IPS-18a (cell line): ENCODE measurements around the gene PPP1R16B.

ENCODE experiments used
- H3K27ac ChIP-seq: one replicate; pipeline ENCODE4 v1.5.1; 2013; ENCODE audit warnings: low read length
- H3K27me3 ChIP-seq: one replicate; pipeline ENCODE4 v1.6.1; 2013; ENCODE audit warnings: mild to moderate bottlenecking, low read length; ENCODE audit not compliant: control insufficient read depth, insufficient read depth
- H3K36me3 ChIP-seq: one replicate; pipeline ENCODE4 v1.6.1; 2013; ENCODE audit warnings: low read depth, low read length; ENCODE audit not compliant: control insufficient read depth
- H3K4me1 ChIP-seq: one replicate; pipeline ENCODE4 v1.6.1; 2013; ENCODE audit warnings: low read depth, low read length; ENCODE audit not compliant: control insufficient read depth
- H3K4me3 ChIP-seq: one replicate; pipeline ENCODE4 v1.5.1; 2013; ENCODE audit warnings: low read length
- H3K9ac ChIP-seq: one replicate; pipeline ENCODE4 v1.6.1; 2013; ENCODE audit warnings: mild to moderate bottlenecking, low read length, moderate library complexity
- H3K9me3 ChIP-seq: one replicate; pipeline ENCODE4 v1.6.1; 2013; ENCODE audit warnings: low read depth, low read length; ENCODE audit not compliant: control insufficient read depth

Gene PPP1R16B

GRCh38 chr20:38919683-38920082, 114.2 kb downstream of the PPP1R16B start:
- Histone ChIP-seq H3K36me3 (no peaks in the 10 kb centered on the region), H3K9ac (no peak overlapping the region), H3K27ac (no peak overlapping the region), H3K9me3 (no peaks in the 10 kb centered on the region), H3K4me3 (no peak overlapping the region), H3K27me3 (no peaks in the 10 kb centered on the region), H3K4me1 (no peaks in the 10 kb centered on the region)

DNA sequence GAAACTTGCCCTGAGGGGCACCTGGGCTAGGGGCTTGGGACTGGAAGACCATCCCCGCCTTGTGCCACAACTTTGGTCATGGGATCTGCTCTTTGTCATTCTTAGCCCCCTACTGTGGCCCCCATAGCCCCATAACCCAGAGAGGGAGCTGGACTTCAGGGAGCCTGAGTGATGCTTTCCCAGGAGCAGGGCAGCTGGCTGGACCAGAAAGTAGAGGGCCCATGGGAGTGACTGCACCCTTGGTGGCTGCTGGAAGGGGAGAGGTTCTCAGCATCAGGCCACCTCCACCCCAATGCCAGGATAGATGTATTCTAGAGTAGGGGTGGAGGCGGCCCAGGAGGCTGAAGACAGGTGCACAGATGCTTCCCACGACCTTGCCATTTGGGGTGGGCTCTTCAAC, 114.9 kb downstream of the PPP1R16B start:
- H3K36me3 ChIP-seq, result no peaks in the 10 kb centered on the region
- H3K9me3 ChIP-seq, result no peaks in the 10 kb centered on the region
- no peak overlapping the region for H3K4me3 ChIP-seq
- H3K9ac ChIP-seq, result no peak overlapping the region
- H3K27ac ChIP-seq, result no peak overlapping the region
- H3K27me3 ChIP-seq, result no peaks in the 10 kb centered on the region
- no peaks in the 10 kb centered on the region for H3K4me1 ChIP-seq

GRCh38 chr20:38920851-38921250, 115.4 kb downstream of the PPP1R16B start:
- H3K4me1 ChIP-seq, result no peaks in the 10 kb centered on the region
- H3K9me3 ChIP-seq, result no peaks in the 10 kb centered on the region
- no peak overlapping the region for H3K4me3 ChIP-seq
- no peak overlapping the region for H3K27ac ChIP-seq
- H3K36me3 ChIP-seq, result no peaks in the 10 kb centered on the region
- no peak overlapping the region for H3K9ac ChIP-seq
- no peaks in the 10 kb centered on the region for H3K27me3 ChIP-seq

DNA sequence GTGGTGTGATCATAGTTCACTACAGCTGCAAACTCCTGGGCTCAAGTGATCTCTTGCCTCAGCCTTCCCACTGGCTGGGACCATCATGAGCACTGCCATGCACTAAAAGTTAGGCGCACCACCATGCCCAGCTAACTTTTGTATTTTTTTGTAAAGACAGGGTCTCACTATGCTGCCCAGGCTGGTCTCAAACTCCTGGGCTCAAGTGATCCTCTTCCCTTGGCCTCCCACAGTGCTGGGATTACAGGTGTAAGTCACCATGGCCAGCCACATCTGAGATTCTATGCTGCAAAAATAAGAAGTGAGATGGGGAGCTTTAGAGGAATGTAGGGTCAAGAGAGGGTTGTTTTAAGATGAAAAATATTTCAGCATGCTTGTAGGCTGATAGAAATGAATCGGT, 119.2 kb downstream of the PPP1R16B start:
- Histone ChIP-seq H3K27me3 (no peaks in the 10 kb centered on the region), H3K4me3 (no peak overlapping the region), H3K4me1 (peaks cover 7% of the 10 kb centered on the region), H3K9ac (no peak overlapping the region), H3K9me3 (no peaks in the 10 kb centered on the region), H3K36me3 (peaks cover 2% of the 10 kb centered on the region), H3K27ac (no peak overlapping the region)

DNA sequence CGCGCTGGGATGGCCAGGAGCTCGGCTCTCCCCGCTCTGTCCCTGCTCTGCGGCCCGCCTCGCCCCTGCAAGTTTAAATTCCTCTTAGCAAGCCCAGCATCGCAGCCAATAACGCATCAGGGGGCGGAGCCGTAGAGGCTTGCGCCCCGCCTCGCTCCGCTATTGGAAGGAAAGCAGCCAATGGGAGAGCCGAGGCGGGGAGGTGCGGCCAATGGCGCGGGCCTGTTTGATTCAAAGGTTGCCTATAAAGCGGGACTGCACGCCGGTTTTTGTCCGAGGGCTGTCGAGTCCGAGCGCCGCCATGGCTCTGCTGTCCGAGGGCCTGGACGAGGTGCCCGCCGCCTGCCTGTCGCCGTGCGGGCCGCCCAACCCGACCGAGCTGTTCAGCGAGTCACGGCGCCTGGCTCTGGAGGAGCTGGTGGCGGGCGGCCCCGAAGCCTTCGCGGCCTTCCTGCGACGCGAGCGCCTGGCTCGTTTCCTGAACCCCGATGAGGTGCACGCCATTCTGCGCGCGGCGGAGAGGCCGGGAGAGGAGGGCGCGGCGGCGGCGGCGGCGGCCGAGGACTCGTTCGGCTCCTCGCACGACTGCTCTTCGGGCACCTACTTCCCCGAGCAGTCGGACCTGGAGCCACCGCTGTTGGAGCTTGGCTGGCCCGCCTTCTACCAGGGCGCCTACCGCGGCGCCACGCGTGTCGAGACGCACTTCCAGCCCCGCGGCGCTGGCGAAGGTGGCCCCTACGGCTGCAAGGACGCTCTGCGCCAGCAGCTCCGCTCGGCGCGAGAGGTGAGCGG, 120.8 kb downstream of the PPP1R16B start, which contains the start of gene FAM83D:
FAM83D (plus strand) TSS at position 276 of the 792 bp plus-strand sequence; CDS start at position 302, 26 bp downstream.
- Histone ChIP-seq H3K4me3 (peak within 1 kb of the TSS; percentile 67), H3K27me3 (no peaks in the 10 kb centered on the region), H3K27ac (no peak within 1 kb of the TSS)

DNA sequence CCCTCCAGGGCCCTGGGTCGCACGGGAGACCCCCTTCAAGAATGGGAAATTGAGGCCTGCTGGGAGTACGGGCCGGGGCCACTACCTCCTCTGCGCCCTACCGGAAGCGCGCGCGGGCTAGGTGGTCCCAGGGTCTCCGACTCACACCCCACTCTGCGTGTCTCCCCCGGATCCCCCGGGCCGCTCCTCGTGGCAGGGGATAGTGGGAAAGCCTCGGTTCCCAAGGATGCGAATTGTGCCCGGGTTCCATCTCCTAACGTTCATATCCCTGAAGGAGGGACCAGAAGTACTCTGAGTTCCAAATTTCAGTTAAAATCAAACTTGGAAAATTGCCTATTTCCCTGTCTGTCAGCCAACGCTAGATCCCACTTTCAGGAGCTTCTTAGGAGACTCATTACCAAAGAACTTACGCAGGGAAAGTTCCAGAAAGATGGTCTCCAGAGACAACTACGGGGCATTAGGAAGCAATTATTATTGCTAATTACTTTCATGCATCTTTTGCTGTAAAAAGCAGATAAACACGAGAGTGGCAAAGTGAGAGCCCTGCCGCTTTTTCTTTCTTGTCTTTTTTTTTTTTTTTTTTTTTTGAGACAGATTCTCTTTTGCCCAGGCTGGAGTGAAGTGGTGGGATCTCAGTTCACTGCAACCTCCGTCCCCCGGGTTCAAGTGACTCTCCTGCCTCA, 121.6 kb downstream of the PPP1R16B start:
- H3K9ac ChIP-seq, result peak overlapping the region; percentile 78
- peak overlapping the region; percentile 67 for H3K4me3 ChIP-seq
- no peaks in the 10 kb centered on the region for H3K27me3 ChIP-seq
- no peak overlapping the region for H3K27ac ChIP-seq
- no peaks in the 10 kb centered on the region for H3K9me3 ChIP-seq
- peaks cover 5% of the 10 kb centered on the region for H3K36me3 ChIP-seq
- H3K4me1 ChIP-seq, result peaks cover 7% of the 10 kb centered on the region

More for the DNA sequence above, 120.8 kb downstream of the PPP1R16B start, which contains the start of gene FAM83D:
- peak within 1 kb of the TSS; percentile 78 for H3K9ac ChIP-seq
- H3K9me3 ChIP-seq, result no peaks in the 10 kb centered on the region
- peaks cover 7% of the 10 kb centered on the region for H3K4me1 ChIP-seq
- H3K36me3 ChIP-seq, result peaks cover 5% of the 10 kb centered on the region

- H3K9ac ChIP-seq, result no peak overlapping the region
- no peak overlapping the region for H3K27ac ChIP-seq
- H3K36me3 ChIP-seq, result peaks cover 5% of the 10 kb centered on the region
- no peaks in the 10 kb centered on the region for H3K27me3 ChIP-seq
- H3K4me1 ChIP-seq, result peaks cover 7% of the 10 kb centered on the region
- no peaks in the 10 kb centered on the region for H3K9me3 ChIP-seq
- H3K4me3 ChIP-seq, result peak overlapping the region; percentile 67
Measured at GRCh38 chr20:38927902-38928578, 122.5 kb downstream of the PPP1R16B start.

- Histone ChIP-seq H3K4me3 (peak overlapping the region; percentile 4), H3K27me3 (no peaks in the 10 kb centered on the region), H3K9ac (no peak overlapping the region), H3K4me1 (peaks cover 7% of the 10 kb centered on the region), H3K36me3 (peaks cover 8% of the 10 kb centered on the region), H3K27ac (no peak overlapping the region), H3K9me3 (no peaks in the 10 kb centered on the region)
Measured at GRCh38 chr20:38930242-38930569, 124.7 kb downstream of the PPP1R16B start.

DNA sequence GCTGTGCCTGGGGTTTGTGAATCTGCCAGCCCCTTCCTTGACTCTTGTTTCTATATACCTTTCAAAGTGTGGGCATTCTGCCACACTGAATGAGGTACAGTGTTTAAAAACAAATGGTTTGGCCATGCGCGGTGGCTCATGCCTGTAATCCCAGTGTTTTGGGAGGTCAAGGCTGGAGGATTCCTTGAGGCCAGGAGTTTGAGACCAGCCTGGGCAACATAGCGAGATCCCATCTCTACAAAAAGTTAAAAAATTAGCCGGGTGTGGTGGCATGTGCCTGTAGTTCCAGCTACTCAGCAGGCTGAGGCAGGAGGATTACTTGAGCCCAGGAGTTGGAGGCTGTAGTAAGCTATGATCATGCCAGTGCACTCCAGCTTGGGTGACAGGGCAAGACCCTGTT, 126.5 kb downstream of the PPP1R16B start:
- H3K9ac ChIP-seq, result no peak overlapping the region
- H3K27ac ChIP-seq, result no peak overlapping the region
- peaks cover 8% of the 10 kb centered on the region for H3K36me3 ChIP-seq
- no peaks in the 10 kb centered on the region for H3K27me3 ChIP-seq
- H3K4me1 ChIP-seq, result peaks cover 7% of the 10 kb centered on the region
- H3K4me3 ChIP-seq, result no peak overlapping the region
- no peaks in the 10 kb centered on the region for H3K9me3 ChIP-seq

DNA sequence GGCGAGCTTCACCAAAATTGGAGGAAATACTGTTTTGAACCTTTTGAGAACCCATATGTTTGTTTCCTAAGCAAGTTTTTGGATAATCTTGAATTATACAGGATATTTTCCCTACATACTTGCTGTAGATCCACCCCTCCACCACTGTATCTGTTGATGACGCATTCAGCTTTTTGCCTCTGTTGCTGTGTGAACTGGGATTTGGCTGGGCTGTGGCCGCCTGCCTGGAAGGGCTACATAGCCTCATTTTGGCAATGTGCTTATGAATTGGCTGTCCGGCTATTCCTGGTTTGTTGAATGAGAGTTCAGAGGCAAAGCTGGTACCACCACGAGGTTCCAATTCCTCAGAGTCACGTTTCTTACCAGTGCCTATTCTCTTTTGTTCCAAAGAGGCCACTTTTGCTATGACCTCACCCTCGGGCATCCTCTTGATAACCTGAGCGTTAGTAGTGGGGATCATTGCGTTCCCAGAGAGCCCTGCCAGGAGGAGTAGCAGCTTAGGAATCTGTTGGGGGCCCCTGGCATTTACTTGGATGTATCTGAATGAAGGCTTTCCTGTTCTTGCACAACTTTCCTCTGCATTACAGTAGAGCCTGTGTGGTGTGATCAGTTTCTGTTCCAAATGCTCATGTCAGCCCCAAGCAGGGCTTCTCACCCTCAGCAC, 127.1 kb downstream of the PPP1R16B start:
- Histone ChIP-seq H3K27ac (no peak overlapping the region), H3K9me3 (no peaks in the 10 kb centered on the region), H3K9ac (no peak overlapping the region), H3K4me3 (no peak overlapping the region), H3K4me1 (peaks cover 7% of the 10 kb centered on the region), H3K27me3 (no peaks in the 10 kb centered on the region), H3K36me3 (peaks cover 8% of the 10 kb centered on the region)

DNA sequence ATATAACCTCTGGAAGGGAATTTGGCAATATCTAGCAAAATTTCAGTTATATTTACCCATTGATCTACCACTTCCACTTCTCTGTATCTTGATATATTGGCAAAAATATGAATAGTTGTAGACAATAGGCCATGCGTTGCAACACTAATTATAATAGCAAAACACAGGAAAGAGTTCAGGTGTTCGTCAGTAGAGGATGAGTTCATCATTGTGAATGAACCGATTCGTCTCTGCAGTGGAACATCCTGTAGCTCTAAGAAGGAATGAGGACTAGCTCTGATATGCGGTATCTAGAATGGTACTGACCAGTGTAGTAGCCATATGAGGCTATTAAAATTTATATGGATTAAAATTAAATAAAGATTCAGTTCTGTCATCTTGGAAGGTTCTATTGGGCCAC, 129.0 kb downstream of the PPP1R16B start:
- H3K27me3 ChIP-seq, result no peaks in the 10 kb centered on the region
- no peaks in the 10 kb centered on the region for H3K9me3 ChIP-seq
- H3K4me1 ChIP-seq, result no peaks in the 10 kb centered on the region
- no peak overlapping the region for H3K27ac ChIP-seq
- H3K9ac ChIP-seq, result no peak overlapping the region
- no peak overlapping the region for H3K4me3 ChIP-seq
- H3K36me3 ChIP-seq, result peaks cover 21% of the 10 kb centered on the region
